T-helper 9 cell (primary cell): ENCODE data around the gene KTN1.

Source experiments
- DNase-seq: peaks from one replicate; pipeline ENCODE4 v3.0.0-alpha.2; 2020

KTN1 gene

DNA sequence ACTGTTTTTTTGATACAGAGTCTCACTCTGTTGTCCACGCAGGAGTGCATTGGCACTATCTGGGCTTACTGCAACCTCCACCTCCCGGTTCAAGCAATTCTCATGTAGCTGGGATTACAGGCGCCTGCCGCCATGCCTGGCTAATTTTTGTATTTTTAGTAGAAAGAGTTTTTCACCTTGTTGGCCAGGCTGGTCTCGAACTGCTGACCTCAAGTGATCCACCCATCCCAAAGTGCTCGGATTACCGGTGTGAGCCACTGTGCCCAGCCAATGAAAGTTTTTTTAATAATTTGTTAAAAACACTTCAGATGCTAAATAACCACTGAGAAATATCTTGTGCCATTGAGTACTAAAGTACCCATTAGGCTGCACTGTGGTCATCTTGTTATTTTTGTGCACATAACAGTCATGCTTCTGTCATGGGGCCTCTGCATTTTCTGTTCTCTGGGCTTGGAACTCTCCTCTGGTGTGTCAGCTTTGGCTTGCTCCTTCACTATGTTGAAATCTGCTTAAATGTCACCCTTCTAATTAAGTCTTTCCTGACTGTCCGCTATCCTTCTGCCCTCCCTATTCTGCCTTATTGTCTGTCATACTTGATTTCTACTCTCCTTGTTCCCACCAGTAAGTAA lies 105.1 kb downstream of the KTN1 start:
- no peak for DNase-seq

DNA sequence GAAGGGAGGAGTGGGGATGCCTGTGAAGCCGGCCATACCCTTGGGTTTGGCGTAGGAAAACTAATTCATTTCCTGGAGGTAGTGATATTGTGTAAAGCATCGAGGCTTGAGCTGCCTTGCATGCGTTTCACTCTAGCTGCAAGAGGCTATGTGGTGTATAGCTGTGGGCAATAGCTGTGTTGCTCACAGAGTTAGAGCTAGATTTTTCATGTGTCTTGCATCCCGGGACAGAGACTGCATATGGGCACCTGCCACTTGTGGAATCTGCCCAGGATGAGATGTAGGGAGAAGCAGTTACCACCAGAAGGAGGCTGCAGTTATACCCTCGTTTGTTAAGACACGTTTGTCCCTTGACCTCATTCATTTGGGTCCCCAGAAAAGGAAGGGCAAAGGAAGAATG lies 106.7 kb downstream of the KTN1 start:
- no peak for DNase-seq

DNA sequence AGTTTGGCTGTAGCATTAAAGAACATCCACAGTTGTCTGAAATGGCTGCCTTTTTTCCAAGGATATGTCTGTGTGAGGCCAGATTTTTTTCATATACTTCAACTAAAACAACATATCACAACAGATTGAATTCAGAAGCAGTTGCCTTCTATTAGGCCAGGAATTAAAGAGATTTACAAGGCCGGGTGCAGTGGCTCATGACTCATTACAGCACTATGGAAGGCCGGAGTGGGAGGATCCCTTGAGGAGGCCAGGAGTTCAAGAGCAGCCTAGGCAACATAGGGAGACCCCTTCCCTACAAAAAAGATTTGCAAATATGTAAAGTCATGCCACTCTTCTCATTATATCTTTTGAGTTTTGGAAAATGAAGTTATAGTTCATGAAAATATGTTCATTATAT lies 108.6 kb downstream of the KTN1 start:
- no peak for DNase-seq

- DNase-seq, result no peak
Observed at GRCh38 chr14:55689981-55690871, 110.2 kb downstream of the KTN1 start.

DNA sequence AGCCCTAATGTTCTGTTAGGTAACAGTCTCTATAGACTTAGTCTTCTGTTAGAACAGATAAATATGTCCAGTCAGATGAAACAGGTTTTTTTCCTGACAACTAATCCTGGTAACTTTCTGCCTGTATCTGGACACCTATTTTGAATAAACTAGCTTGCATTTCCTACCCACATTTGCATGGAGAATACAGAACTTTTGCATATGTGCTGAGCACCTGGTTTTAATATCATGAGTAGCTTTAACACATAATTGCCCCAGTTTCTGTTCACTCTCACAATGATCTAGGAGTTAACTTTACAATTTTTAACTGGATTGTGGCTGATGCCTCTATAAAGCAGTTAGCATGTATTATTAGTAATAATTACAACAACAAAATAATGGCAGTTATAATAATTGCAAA lies 111.7 kb downstream of the KTN1 start:
- DNase-seq, result no peak

DNA sequence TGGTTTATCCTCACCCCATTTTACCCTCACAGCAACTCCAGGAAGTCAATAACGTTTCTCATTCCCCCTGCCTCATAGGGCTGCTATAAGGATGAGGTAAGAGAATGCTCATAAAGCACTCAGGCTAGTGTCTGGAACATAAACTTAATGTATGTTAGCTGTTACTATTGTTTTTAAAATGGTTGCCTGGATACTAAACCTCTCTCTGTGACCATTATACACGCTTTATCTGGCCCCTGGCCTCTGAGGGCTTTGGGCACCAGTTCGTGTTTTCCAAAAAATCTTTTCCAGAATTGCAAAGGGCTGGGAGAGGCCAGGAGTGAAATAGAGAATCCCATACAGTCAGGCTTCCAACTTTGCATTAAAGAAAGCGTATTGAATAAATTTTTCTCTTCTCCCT lies 113.9 kb downstream of the KTN1 start:
- no peak for DNase-seq

- DNase-seq, result no peak
Observed at GRCh38 chr14:55697414-55697861, 117.4 kb downstream of the KTN1 start.

- no peak for DNase-seq
Observed at GRCh38 chr14:55698051-55698450, 118.0 kb downstream of the KTN1 start.

- no peak for DNase-seq
Observed at GRCh38 chr14:55699131-55700057, 119.4 kb downstream of the KTN1 start.

DNA sequence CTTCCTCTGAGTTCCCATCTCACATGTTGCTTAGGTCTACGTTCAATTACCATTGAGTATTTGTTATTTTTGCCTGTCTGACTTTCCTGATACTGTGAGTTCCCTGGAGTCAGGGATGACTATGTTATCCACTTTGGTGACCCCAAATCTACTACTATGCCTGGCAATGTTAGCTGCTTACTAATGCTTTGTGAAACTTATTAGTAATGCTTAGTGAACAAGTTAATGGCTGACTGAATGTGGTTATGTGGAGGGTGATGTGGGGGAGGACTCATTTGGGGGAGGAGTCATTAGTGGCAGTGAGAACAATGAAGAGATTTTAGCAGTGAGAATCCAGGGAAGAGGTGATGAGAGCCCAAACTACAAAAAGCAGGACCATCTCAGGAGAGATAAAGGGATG lies 121.6 kb downstream of the KTN1 start:
- DNase-seq, result no peak

GRCh38 chr14:55702511-55702910 lies 122.5 kb downstream of the KTN1 start:
- DNase-seq, result no peak

DNA sequence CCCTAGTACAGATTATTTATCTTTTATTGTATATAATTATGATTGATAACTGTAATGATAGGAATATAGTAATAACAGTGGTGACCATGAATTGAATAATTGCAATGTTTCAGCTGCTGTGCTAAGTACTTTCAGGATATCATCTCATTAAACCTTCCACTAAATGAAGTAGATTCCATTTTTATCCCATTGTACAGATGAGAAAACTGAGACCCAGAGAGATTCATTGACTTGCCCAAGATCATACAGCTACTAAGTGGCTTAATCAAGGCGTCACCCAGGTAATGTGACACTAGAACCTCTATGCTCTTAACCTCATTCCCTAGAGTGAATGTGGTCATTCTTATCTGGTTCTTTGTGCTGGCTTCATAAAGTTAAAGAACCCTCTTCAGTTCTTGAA lies 124.6 kb downstream of the KTN1 start:
- DNase-seq, result no peak

- no peak for DNase-seq
Observed at GRCh38 chr14:55705651-55706364, 125.8 kb downstream of the KTN1 start.

DNA sequence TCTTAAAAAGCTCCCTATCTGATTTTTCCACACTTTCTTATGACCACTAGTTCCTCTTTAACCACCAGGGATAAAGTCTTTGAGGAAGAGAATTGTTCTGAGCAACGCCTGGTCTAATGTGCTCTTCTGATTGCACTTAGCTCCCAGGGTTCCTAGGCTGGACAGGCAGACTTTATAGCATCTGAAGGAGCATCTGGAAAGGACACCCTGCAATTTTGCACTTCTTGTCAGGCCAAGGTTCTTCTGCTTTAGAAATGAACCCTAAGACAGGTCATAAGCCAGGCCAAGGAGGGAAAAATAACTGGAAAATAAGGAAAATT lies 126.3 kb downstream of the KTN1 start:
- no peak for DNase-seq

- no peak for DNase-seq
Observed at GRCh38 chr14:55706893-55707292, 126.9 kb downstream of the KTN1 start.

GRCh38 chr14:55707365-55707804 lies 127.4 kb downstream of the KTN1 start:
- DNase-seq, result no peak

DNA sequence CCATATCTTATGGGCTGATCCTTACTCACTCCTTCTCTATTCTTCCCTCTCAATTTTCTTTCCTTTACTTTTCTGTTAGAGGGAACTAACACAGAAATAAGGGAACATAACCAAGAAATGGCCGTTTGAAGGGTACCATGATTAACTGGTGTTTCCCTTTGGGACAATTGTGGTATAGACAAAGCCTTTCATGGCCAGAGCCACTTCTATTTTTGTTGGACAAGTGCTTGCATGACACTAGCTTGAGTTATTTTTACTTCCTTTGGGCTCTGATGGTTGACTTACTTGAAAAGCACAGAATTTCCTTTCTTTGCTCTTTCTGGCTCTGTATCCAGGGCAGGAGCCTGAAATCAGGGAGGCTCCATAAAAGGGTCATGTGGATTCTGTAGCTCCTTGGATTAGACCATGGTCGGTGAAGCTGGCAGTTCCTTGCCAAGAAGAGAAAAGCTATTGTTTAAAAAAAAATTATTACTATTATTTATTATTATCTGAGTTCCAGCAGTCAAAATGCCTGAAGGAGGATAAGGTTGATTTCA lies 130.6 kb downstream of the KTN1 start:
- DNase-seq, result no peak

- DNase-seq, result no peak
Observed at GRCh38 chr14:55711175-55711811, 131.3 kb downstream of the KTN1 start.

DNA sequence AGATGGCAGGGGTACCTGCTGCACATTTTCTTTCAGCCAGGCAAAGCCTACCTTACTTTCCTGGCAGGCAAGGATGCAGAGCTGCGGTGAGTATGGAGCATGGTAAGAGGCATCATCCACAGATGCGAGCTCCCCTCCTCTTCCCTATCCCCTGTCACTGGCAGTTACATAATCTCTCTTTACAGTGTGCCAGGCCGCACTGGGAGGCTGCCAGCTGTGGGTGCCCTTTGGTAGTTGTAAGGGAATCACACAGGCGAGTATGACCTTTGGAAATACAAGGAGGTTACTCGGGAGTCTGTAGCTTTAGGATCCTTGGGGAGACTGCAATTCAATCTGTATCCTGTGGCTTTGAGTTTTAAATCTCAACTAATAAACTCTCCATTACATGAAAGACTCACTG lies 132.5 kb downstream of the KTN1 start:
- no peak for DNase-seq

DNA sequence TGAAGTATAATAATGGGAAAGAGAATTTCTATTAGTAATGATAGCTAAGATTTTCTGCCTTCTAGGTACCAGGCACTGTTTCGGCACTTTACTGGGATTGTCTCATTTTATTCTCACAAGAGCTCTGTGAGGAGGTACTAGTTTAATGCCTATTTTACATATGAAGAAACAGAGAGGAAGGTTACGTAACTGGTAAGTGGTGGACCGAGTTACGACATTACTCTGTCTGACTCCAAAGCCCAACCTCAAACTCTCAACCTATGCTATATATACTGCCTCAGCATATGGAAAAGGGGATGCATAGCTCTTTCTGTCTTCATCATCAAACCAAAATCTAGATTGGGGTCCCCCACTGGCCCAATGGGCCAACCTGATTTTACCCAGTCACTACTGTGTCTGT lies 133.5 kb downstream of the KTN1 start:
- no peak for DNase-seq

- DNase-seq, result no peak
Observed at GRCh38 chr14:55715889-55716288, 135.9 kb downstream of the KTN1 start.

GRCh38 chr14:55717621-55718020 lies 137.6 kb downstream of the KTN1 start:
- DNase-seq, result no peak
